Occipital lobe (tissue), 2 donors: ENCODE data around the gene SVIL. TPM values are rescaled to one million over a fixed set of nuclear protein-coding genes. Genes with fewer than 3 reads are reported as not detected.
"Not testable (repeated sequence)": the region's sequence is repeated elsewhere in the genome, so short reads cannot be mapped to it uniquely, and the experiment has no call there.

Experiments used
- DNase-seq: peaks from one replicate; lab custom pipeline; 2025; lab: John Stamatoyannopoulos, UW
- total RNA-seq: library from RNA; depleted of rRNA; stranded (reverse); fragments of >200 nt; gene quantifications from one replicate; pipeline ENCODE4 v1.2.3, GENCODE V29; 2014

The SVIL gene
- total RNA-seq, 1 donor from 2014 or later: 14.5 TPM

DNA sequence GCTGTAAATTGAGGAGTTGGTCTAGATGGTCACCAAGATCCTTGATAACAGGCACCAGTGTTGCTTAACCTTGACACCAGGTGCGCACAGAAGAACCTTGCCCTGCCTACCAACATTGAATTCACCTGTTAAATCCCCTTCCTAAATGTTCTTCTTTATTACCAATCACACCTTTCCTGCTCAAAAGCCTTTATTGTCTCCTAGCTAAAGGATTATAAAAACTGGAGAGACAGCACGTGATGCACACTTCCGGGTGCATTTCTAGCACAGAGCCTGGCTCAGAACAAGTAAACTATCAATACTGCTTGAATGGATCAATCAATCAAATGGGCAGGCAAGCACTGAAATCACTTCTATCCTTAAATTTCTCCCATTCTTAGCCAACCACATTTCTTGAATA, 56.3 kb downstream of the SVIL start:
- no peak for DNase-seq

- DNase-seq: no peak
These were observed 58.1 kb downstream of the SVIL start for GRCh38 chr10:29576681-29577080.

- DNase-seq: no peak
These were observed 59.7 kb downstream of the SVIL start for GRCh38 chr10:29575098-29575455.

GRCh38 chr10:29574212-29575097, 60.3 kb downstream of the SVIL start:
- not testable (repeated sequence) for DNase-seq

- not testable (repeated sequence) for DNase-seq
These were observed 64.5 kb downstream of the SVIL start for GRCh38 chr10:29570248-29570647.

- no peak for DNase-seq
These were observed 65.0 kb downstream of the SVIL start for GRCh38 chr10:29569795-29570194.

DNA sequence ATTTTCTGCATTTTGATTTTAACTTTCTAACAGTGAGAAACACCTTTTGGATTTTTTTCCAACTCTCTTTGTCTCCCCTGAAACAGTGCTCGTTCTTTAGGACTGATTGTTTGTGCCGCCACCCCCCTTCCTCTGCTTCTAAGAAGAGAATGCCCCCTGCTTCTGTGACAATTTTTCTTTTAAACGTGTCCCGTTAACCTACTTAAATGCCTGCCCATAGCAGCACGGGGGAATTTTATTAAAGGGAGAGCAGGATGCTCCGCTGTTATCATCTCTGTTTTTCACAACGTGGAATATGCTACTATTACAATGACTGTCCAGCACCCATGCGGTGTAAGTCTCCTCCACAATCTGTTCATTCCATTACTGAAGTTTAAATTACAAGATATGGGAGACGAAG, 67.8 kb downstream of the SVIL start:
- DNase-seq: no peak

GRCh38 chr10:29566209-29566608, 68.6 kb downstream of the SVIL start:
- DNase-seq: not testable (repeated sequence)

DNA sequence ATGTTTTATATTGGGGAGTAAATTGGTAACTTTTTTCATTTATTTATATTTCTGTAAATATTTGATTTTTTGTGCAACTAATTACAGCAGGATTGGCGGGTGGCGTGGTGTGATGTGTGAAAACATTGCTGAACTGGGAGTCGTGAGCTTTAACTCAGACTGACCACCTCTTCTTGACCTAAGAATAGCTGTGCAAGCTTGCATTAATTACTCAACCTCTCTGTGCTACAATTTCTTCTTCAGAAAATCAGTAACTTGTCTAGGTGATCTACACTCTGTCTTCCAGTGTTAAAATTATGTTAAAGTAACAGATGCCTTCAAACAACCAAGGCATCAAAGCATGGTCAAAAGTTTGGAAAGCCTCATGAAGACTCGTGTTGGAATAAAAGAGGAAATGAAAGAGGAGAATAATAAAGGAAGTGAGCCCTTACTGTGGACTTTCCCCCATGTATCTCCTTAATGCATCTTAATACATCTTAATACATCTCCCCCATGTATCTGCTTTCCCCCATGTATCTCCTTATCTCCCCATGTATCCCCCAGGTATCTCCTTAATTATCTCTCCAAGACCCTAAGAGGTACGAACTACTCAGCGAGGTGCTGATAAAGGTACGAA, 71.2 kb downstream of the SVIL start:
- DNase-seq: no peak

DNA sequence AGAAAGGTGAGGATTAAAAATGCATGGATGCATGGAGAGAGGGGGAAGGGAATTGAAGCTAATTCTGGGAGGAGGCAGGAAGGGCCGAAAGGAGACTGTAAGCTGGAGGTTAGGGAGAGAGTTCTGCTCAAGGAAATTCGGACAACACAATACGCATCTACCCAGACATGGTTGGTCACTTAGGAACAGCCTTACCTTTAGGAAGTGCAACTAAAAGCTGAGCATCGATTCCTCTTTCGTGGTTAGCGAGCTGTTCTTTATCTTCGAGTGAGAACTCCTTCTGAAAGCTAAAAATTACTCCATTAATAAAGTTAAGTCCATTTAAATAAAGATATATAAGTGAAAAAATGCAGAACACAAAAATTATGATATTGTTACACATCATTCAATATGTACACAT, 71.8 kb downstream of the SVIL start:
- not testable (repeated sequence) for DNase-seq

DNA sequence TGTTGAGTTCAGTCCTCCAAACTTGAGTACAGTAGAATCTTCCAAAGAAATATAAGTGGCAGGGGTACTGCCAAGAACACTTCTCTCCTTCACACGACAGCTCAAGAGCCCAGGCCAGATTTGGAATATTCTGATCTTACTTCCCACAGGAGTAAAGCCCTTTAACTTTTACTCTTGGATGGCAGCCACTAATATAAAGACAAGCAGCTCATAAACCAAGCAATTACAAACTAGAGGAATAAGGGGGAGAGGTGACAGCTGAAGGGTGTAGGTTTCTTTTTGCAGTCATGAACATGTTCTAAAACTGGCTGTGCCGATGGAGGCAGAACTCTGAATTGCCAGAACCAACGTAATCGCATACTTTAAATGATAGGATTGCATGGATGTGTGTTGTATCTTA, 74.8 kb downstream of the SVIL start:
- no peak for DNase-seq

DNA sequence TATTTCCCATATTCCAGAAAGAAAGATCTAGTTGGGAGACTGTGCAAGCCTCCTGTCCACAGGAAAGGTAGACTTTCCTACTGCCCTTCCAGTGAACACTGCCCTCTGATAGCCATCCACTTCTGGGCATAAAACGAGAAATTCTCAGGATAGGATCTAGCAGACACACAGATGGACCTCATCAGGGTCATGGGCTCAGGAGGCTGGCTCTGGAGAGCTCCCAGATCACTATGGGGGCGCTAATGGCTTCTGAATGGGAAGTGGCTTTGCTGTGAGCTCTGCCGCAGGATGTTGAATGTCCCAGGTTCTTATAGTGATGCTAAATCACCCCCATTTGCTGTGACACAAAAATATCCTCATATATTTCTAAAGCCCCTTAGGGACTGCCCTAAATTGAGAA, 77.1 kb downstream of the SVIL start:
- DNase-seq: no peak

DNA sequence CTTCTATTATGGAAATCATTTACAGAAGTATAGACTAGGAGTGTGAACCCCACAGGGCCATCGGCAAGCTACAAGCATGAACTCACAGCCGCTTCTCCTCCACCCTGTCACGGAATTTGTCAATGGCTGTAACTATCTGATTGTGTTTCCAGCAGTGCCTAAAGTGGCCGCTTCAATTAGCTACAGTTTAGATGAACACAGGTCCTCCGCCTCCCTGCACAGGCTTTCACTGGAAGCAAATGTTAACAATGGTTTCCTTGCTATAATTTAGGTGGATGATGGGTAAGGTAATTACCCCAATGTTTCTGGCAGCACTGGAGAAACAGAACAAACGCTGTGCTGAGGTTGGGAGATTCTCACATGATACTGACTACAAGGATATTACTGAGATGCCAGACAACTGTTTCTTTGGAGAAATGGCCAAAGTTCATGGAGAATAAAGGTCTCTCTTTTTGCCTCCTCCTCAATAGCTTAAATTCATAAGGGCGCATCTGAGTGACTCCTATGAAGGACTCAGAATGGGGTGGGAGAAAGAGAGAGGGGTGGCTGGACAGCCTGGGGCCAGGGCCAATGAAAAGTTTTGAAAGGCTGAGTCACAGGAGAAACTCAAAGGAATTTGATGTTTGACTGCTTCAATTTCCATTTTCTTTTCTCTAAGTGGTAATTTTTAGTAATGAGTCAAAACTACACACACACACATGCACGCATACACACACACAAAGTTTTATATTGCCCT, 78.9 kb downstream of the SVIL start:
- DNase-seq: no peak

- no peak for DNase-seq
These were observed 79.6 kb downstream of the SVIL start for GRCh38 chr10:29555091-29555745.

GRCh38 chr10:29554660-29555059, 80.1 kb downstream of the SVIL start:
- no peak for DNase-seq

DNA sequence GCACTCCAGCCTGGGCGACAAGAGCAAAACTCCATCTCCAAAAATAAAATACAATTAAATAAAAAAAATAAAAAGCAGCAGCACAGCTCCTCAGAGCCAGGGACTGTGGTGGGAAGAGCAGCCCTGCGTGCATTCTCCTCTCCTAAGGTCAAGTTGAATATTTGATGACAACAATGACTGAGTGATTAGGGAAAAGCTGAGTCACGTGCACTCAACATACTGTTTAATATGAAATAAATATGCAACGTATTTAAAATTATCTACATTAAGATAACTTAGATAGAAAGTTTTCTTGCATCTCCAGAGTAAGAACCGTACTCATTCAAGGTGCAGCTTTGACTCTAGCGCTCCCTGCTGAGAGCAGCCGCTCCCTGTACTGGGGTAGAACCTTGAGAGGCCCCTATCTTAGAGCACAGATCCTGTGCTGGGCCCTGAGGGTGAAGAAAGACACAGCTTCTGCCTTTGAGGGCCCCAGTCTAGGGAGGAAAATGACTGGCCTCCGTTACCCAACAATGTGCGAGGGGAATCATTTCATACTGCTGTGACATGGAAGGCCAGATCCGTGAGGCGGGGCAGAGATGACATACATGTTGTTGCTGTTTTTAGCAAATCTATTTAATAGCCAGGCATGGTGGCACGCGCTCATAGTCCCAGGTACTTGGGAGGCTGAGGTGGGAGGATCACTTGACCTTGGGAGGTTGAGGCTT, 81.1 kb downstream of the SVIL start:
- DNase-seq: no peak

DNA sequence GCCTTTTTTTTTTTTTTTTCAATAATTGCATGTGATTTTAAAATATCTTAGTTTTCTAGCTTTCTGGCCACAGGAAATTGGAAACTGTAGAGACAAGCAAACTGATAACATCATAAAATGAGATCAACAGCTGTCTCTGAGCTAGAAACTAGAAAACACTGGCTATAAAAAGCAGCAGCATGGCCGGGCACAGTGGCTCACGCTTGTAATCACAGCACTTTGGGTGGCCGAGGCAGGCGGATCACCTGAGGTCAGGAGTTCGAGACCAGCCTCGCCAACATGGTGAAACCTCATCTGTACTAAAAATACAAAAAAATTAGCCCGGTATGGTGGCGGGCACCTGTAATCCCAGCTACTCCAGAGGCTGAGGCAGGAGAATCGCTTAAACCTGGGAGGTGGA, 81.7 kb downstream of the SVIL start:
- DNase-seq: not testable (repeated sequence)

DNA sequence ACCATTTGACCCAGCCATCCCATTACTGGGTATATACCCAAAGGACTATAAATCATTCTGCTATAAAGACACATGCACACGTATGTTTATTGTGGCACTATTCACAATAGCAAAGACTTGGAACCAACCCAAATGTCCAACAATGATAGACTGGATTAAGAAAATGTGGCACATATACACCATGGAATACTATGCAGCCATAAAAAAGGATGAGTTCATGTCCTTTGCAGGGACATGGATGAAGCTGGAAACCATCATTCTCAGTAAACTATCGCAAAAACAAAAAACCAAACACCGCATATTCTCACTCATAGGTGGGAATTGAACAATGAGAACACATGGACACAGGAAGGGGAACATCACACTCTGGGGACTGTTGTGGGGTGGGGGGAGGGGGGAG, 85.3 kb downstream of the SVIL start:
- not testable (repeated sequence) for DNase-seq

- DNase-seq: no peak
These were observed 87.9 kb downstream of the SVIL start for GRCh38 chr10:29546773-29547313.

- DNase-seq: no peak
These were observed 89.6 kb downstream of the SVIL start for GRCh38 chr10:29545122-29545521.

- DNase-seq: no peak
These were observed 91.1 kb downstream of the SVIL start for GRCh38 chr10:29543715-29544114.
